Stimulated activated naive CD8-positive, alpha-beta T cell treated with anti-CD3 and anti-CD28 coated beads, Interleukin-15, amount 100 ng/mL, for 72 hours (primary cell): ENCODE data around the gene ENKUR.
A peak's percentile ranks its signal among the peaks of the same experiment; 100 is the strongest.

Experiments
- ATAC-seq: fragments of 150-1000 bp; cut with Tn5 transposase; 2 replicates; pipeline ENCODE4 v1.10.0; 2021; ENCODE audit warnings: mild to moderate bottlenecking, moderate library complexity
- DNase-seq, 2 donors: peaks; one replicate each; pipeline ENCODE4 v3.0.0; 2021 to 2022
- H3K27ac Mint-ChIP-seq, 2 donors: one replicate each; pipeline ENCODE4 v1.8.0; 2022; ENCODE audit warnings: mild to moderate bottlenecking in 2 of 2, mixed read lengths in 2 of 2, moderate library complexity in 2 of 2
- H3K27me3 Mint-ChIP-seq: one replicate; pipeline ENCODE4 v1.8.0; 2022; ENCODE audit warnings: mixed read lengths
- H3K4me1 Mint-ChIP-seq: one replicate; pipeline ENCODE4 v1.8.0; 2022; ENCODE audit warnings: mild to moderate bottlenecking, mixed read lengths
- H3K4me3 Mint-ChIP-seq, 2 donors: one replicate each; pipeline ENCODE4 v1.8.0; 2022; ENCODE audit warnings: mild to moderate bottlenecking in 2 of 2, mixed read lengths in 2 of 2, moderate library complexity in 1 of 2
- H3K9me3 Mint-ChIP-seq, 2 donors: one replicate each; pipeline ENCODE4 v1.8.0; 2022; ENCODE audit warnings: mixed read lengths in 2 of 2

Gene ENKUR

GRCh38 chr10:24951201-24952142 is 64.5 kb downstream of the ENKUR start:
- Mint-ChIP-seq H3K27me3 (no peaks in the 10 kb centered on the region), H3K4me3 (peak overlapping the region; percentile 82 to 83), H3K9me3 (no peaks in the 10 kb centered on the region), H3K4me1 (peaks cover 36% of the 10 kb centered on the region), H3K27ac (peak overlapping the region; percentile 97)
- ATAC-seq (peak; percentile 48), DNase-seq (peak; percentile 3 to 26)

GRCh38 chr10:24950439-24950838 is 65.5 kb downstream of the ENKUR start:
- no peak for ATAC-seq
- Mint-ChIP-seq H3K9me3 (no peaks in the 10 kb centered on the region), H3K27me3 (no peaks in the 10 kb centered on the region), H3K4me3 (no peak overlapping the region), H3K27ac (no peak overlapping the region), H3K4me1 (peaks cover 36% of the 10 kb centered on the region)
- DNase-seq, result no peak

GRCh38 chr10:24949616-24950015 is 66.3 kb downstream of the ENKUR start:
- H3K9me3 Mint-ChIP-seq, result no peaks in the 10 kb centered on the region
- peaks cover 36% of the 10 kb centered on the region for H3K4me1 Mint-ChIP-seq
- H3K4me3 Mint-ChIP-seq, result no peak overlapping the region
- H3K27ac Mint-ChIP-seq, result no peak overlapping the region
- no peak for DNase-seq
- no peaks in the 10 kb centered on the region for H3K27me3 Mint-ChIP-seq
- no peak for ATAC-seq

GRCh38 chr10:24947304-24948097 is 68.5 kb downstream of the ENKUR start:
- Mint-ChIP-seq H3K9me3 (no peaks in the 10 kb centered on the region), H3K4me3 (no peak overlapping the region), H3K27me3 (no peaks in the 10 kb centered on the region), H3K27ac (no peak overlapping the region), H3K4me1 (peaks cover 25% of the 10 kb centered on the region)
- ATAC-seq (peak; percentile 53), DNase-seq (no peak)

- Mint-ChIP-seq H3K4me1 (peaks cover 8% of the 10 kb centered on the region), H3K27me3 (no peaks in the 10 kb centered on the region), H3K27ac (no peak overlapping the region), H3K4me3 (no peak overlapping the region), H3K9me3 (no peaks in the 10 kb centered on the region)
- ATAC-seq (no peak), DNase-seq (no peak)
Measured at GRCh38 chr10:24944512-24945255, 71.3 kb downstream of the ENKUR start.

GRCh38 chr10:24938525-24938924 is 77.4 kb downstream of the ENKUR start:
- Mint-ChIP-seq H3K27me3 (no peaks in the 10 kb centered on the region), H3K9me3 (no peaks in the 10 kb centered on the region), H3K4me1 (no peaks in the 10 kb centered on the region), H3K4me3 (no peak overlapping the region), H3K27ac (no peak overlapping the region)
- ATAC-seq (no peak), DNase-seq (no peak)

GRCh38 chr10:24938076-24938475 is 77.9 kb downstream of the ENKUR start:
- H3K4me3 Mint-ChIP-seq, result no peak overlapping the region
- no peak for ATAC-seq

GRCh38 chr10:24935504-24936292 is 80.3 kb downstream of the ENKUR start:
- no peak for ATAC-seq

More at GRCh38 chr10:24938076-24938475, 77.9 kb downstream of the ENKUR start:
- DNase-seq, result no peak
- Mint-ChIP-seq H3K27me3 (no peaks in the 10 kb centered on the region), H3K27ac (no peak overlapping the region), H3K4me1 (no peaks in the 10 kb centered on the region), H3K9me3 (no peaks in the 10 kb centered on the region)

More at GRCh38 chr10:24935504-24936292, 80.3 kb downstream of the ENKUR start:
- Mint-ChIP-seq H3K4me3 (no peak overlapping the region), H3K27me3 (no peaks in the 10 kb centered on the region), H3K9me3 (no peaks in the 10 kb centered on the region), H3K4me1 (no peaks in the 10 kb centered on the region), H3K27ac (no peak overlapping the region)
- DNase-seq, result no peak
